Fibroblast of lung (primary cell): ENCODE measurements around the gene NOL7.

ENCODE experiments used
- EZH2 ChIP-seq: IDR thresholded peaks from 2 replicates; pipeline ENCODE4 v1.5.1; 2012; ENCODE audit warnings: low read length, control low read depth, mild to moderate bottlenecking; ENCODE audit errors: missing control alignments
- TF ChIP-seq, protein P1 (sequence below), 2 donors: IDR thresholded peaks in 1 of 2; conservative IDR thresholded peaks in 1 of 2; 1 replicate in 1 of 2; 2 replicates in 1 of 2; pipeline ENCODE4 v1.5.1; 2011 to 2012; ENCODE audit warnings: low read length in 2 of 2, control low read depth in 1 of 2, inconsistent platforms in 1 of 2, low read depth in 1 of 2, mild to moderate bottlenecking in 1 of 2

GRCh38 chr6:13643125-13643524 is 28.0 kb downstream of the NOL7 start:
- TF ChIP-seq, protein P1, sequence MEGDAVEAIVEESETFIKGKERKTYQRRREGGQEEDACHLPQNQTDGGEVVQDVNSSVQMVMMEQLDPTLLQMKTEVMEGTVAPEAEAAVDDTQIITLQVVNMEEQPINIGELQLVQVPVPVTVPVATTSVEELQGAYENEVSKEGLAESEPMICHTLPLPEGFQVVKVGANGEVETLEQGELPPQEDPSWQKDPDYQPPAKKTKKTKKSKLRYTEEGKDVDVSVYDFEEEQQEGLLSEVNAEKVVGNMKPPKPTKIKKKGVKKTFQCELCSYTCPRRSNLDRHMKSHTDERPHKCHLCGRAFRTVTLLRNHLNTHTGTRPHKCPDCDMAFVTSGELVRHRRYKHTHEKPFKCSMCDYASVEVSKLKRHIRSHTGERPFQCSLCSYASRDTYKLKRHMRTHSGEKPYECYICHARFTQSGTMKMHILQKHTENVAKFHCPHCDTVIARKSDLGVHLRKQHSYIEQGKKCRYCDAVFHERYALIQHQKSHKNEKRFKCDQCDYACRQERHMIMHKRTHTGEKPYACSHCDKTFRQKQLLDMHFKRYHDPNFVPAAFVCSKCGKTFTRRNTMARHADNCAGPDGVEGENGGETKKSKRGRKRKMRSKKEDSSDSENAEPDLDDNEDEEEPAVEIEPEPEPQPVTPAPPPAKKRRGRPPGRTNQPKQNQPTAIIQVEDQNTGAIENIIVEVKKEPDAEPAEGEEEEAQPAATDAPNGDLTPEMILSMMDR (conservative IDR thresholded peaks at IDR 0.05 in 1 of 2, IDR thresholded peaks at IDR 0.05 in 1 of 2; ENCODE audit: low read depth in 1 of 2, low read length in 2 of 2): no peak
- no peak for TF ChIP-seq EZH2
